H9 (cell line): Measurements from ENCODE around the gene C11orf21. TPM values are rescaled to one million over a fixed set of nuclear protein-coding genes. Genes with fewer than 3 reads are reported as not detected.

Experiments used
- DNase-seq: peaks from one replicate; pipeline ENCODE4 v3.0.0-alpha.2; 2017
- H2AFZ ChIP-seq: one replicate; pipeline ENCODE4 v1.6.1; 2013; ENCODE audit warnings: mild to moderate bottlenecking, low read length, control low read depth, moderate library complexity
- H2AK5ac ChIP-seq: 2 replicates; pipeline ENCODE4 v1.6.1; 2013; ENCODE audit warnings: low read length, control low read depth, mixed read lengths; ENCODE audit not compliant: insufficient read length
- H2BK120ac ChIP-seq: one replicate; pipeline ENCODE4 v1.6.1; 2013; ENCODE audit warnings: low read depth, mild to moderate bottlenecking, low read length, control low read depth, inconsistent platforms; ENCODE audit not compliant: poor library complexity, severe bottlenecking
- H2BK12ac ChIP-seq: 2 replicates; pipeline ENCODE4 v1.6.1; 2013; ENCODE audit warnings: low read length, control low read depth, mixed read lengths, low read depth; ENCODE audit not compliant: insufficient read length
- H2BK15ac ChIP-seq: 2 replicates; pipeline ENCODE4 v1.6.1; 2013; ENCODE audit warnings: low read depth, low read length, control low read depth
- H2BK20ac ChIP-seq: one replicate; pipeline ENCODE4 v1.6.1; 2013; ENCODE audit warnings: low read depth, mild to moderate bottlenecking, low read length, control low read depth, inconsistent platforms; ENCODE audit not compliant: poor library complexity, severe bottlenecking
- H2BK5ac ChIP-seq: 2 replicates; pipeline ENCODE4 v1.6.1; 2013; ENCODE audit warnings: low read length, control low read depth, mixed read lengths; ENCODE audit not compliant: insufficient read length
- H3K14ac ChIP-seq: 2 replicates; pipeline ENCODE4 v1.6.1; 2013; ENCODE audit warnings: low read length, control low read depth; ENCODE audit not compliant: insufficient read depth
- H3K18ac ChIP-seq: 2 replicates; pipeline ENCODE4 v1.6.1; 2013; ENCODE audit warnings: low read depth, mild to moderate bottlenecking, mixed read lengths, low read length, control low read depth; ENCODE audit not compliant: insufficient read length
- H3K23ac ChIP-seq: 2 replicates; pipeline ENCODE4 v1.6.1; 2013; ENCODE audit warnings: low read length, control low read depth, mixed read lengths, low read depth; ENCODE audit not compliant: insufficient read length
- H3K23me2 ChIP-seq: 2 replicates; pipeline ENCODE4 v1.6.1; 2013; ENCODE audit warnings: low read depth, mild to moderate bottlenecking, mixed read lengths, low read length, control low read depth; ENCODE audit not compliant: insufficient read length, poor library complexity, severe bottlenecking
- H3K27ac ChIP-seq: 2 replicates; pipeline ENCODE4 v1.5.1; 2013; ENCODE audit warnings: low read length, control low read depth, mixed read lengths, low read depth; ENCODE audit not compliant: insufficient read length
- H3K27me3 ChIP-seq: 2 replicates; pipeline ENCODE4 v1.6.1; 2013; ENCODE audit warnings: low read length, control low read depth, inconsistent platforms; ENCODE audit not compliant: insufficient read depth
- H3K4ac ChIP-seq: 2 replicates; pipeline ENCODE4 v1.6.1; 2013; ENCODE audit warnings: low read depth, mild to moderate bottlenecking, control low read depth, inconsistent platforms, low read length, moderate library complexity
- H3K4me1 ChIP-seq: 2 replicates; pipeline ENCODE4 v1.6.1; 2013; ENCODE audit warnings: low read length, control low read depth, inconsistent platforms; ENCODE audit not compliant: insufficient read depth
- H3K4me2 ChIP-seq: 2 replicates; pipeline ENCODE4 v1.6.1; 2013; ENCODE audit warnings: low read length, control low read depth, mixed read lengths; ENCODE audit not compliant: insufficient read length, insufficient read depth
- H3K56ac ChIP-seq: 2 replicates; pipeline ENCODE4 v1.6.1; 2013; ENCODE audit warnings: low read depth, mild to moderate bottlenecking, mixed read lengths, low read length, control low read depth; ENCODE audit not compliant: insufficient read length
- H3K79me1 ChIP-seq: 2 replicates; pipeline ENCODE4 v1.6.1; 2013; ENCODE audit warnings: low read depth, mild to moderate bottlenecking, moderate library complexity, low read length, control low read depth, inconsistent platforms; ENCODE audit not compliant: insufficient read depth, poor library complexity, severe bottlenecking
- H3K79me2 ChIP-seq: 2 replicates; pipeline ENCODE4 v1.6.1; 2013; ENCODE audit warnings: low read length, control low read depth, inconsistent platforms; ENCODE audit not compliant: insufficient read depth
- H3K9ac ChIP-seq: 2 replicates; pipeline ENCODE4 v1.6.1; 2013; ENCODE audit warnings: low read length, control low read depth, mixed read lengths; ENCODE audit not compliant: insufficient read length; ENCODE audit errors: extremely low read depth
- H3K9me3 ChIP-seq: one replicate; pipeline ENCODE4 v1.6.1; 2013; ENCODE audit warnings: low read depth, low read length, inconsistent platforms; ENCODE audit not compliant: control insufficient read depth
- H3T11ph ChIP-seq: one replicate; pipeline ENCODE4 v1.6.1; 2013; ENCODE audit warnings: mild to moderate bottlenecking, low read length, control low read depth, inconsistent platforms
- H4K20me1 ChIP-seq: one replicate; pipeline ENCODE4 v1.6.1; 2013; ENCODE audit not compliant: control insufficient read depth, insufficient read length, insufficient read depth
- H4K5ac ChIP-seq: 2 replicates; pipeline ENCODE4 v1.6.1; 2013; ENCODE audit warnings: low read depth, mild to moderate bottlenecking, mixed read lengths, low read length, control low read depth; ENCODE audit not compliant: insufficient read length
- H4K8ac ChIP-seq: replicated peaks from 2 replicates; pipeline ENCODE4 v1.6.1; 2013; ENCODE audit warnings: low read length, control low read depth, mixed read lengths, low read depth; ENCODE audit not compliant: insufficient read length
- H4K91ac ChIP-seq: 2 replicates; pipeline ENCODE4 v1.6.1; 2013; ENCODE audit warnings: low read depth, mild to moderate bottlenecking, moderate library complexity, mixed read lengths, low read length, control low read depth; ENCODE audit not compliant: insufficient read length
- H3K27ac Mint-ChIP-seq, 3 experiments: 2 replicates in 2 of 3; 3 replicates in 1 of 3; pipeline ENCODE4 v1.8.0; 2020 to 2021; ENCODE audit warnings: mixed read lengths in 3 of 3, mild to moderate bottlenecking in 1 of 3, moderate library complexity in 1 of 3
- H3K27me3 Mint-ChIP-seq: 2 replicates; pipeline ENCODE4 v1.8.0; 2021; ENCODE audit warnings: low read depth, mild to moderate bottlenecking, moderate library complexity, mixed read lengths
- H3K36me3 Mint-ChIP-seq, 3 experiments: 2 replicates in 2 of 3; 3 replicates in 1 of 3; pipeline ENCODE4 v1.8.0; 2020 to 2021; ENCODE audit warnings: low read depth in 3 of 3, mixed read lengths in 3 of 3; ENCODE audit not compliant: insufficient read depth in 1 of 3
- H3K4me1 Mint-ChIP-seq, 2 experiments: 2 replicates each; pipeline ENCODE4 v1.8.0; 2020; ENCODE audit warnings: mixed read lengths in 2 of 2
- H3K4me3 Mint-ChIP-seq, 2 experiments: 2 replicates in 1 of 2; 3 replicates in 1 of 2; pipeline ENCODE4 v1.8.0; 2020 to 2021; ENCODE audit warnings: mild to moderate bottlenecking in 2 of 2, mixed read lengths in 2 of 2, moderate library complexity in 1 of 2
- H3K9me3 Mint-ChIP-seq, 2 experiments: 2 replicates in 1 of 2; 3 replicates in 1 of 2; pipeline ENCODE4 v1.8.0; 2020; ENCODE audit warnings: mild to moderate bottlenecking in 2 of 2, mixed read lengths in 2 of 2, moderate library complexity in 1 of 2
- CTCF ChIP-seq: fragments of 200-600 bp; sonication (generic); conservative IDR thresholded peaks from 3 replicates; pipeline ENCODE4 v1.8.0; 2021; ENCODE audit warnings: antibody characterized with exemption, mild to moderate bottlenecking
- WGBS: extraction: QIAGEN DNeasy Blood & Tissue Kit; methylation state at CpG from one replicate; pipeline ENCODE4 v1.1.7; 2013; ENCODE audit warnings: missing lambda C conversion rate, low lambda C conversion rate, mixed read lengths; ENCODE audit not compliant: insufficient read length; ENCODE audit errors: extremely low coverage; 5-methylcytosine and 5-hydroxymethylcytosine counted together
- total RNA-seq: library from RNA; stranded (reverse); gene quantifications from 2 replicates; pipeline ENCODE4 v1.2.1, GENCODE V29; 2021

C11orf21 gene
- total RNA-seq, 1 experiment from 2014 or later = not detected

GRCh38 chr11:2248242-2248641, 53.5 kb downstream of the C11orf21 start:
- no peaks in the 10 kb centered on the region for H3K79me2 ChIP-seq
- H4K8ac ChIP-seq = no peak overlapping the region
- no peak overlapping the region for H2AFZ ChIP-seq
- H3K23me2 ChIP-seq = peaks cover 2% of the 10 kb centered on the region
- H3K56ac ChIP-seq = no peak overlapping the region
- WGBS = no CpG with 5 or more reads among the region's 11 CpGs
- no peak overlapping the region for H2BK15ac ChIP-seq
- Mint-ChIP-seq H3K4me3 (no peak overlapping the region), H3K27ac (no peak overlapping the region), H3K4me1 (no peaks in the 10 kb centered on the region), H3K27me3 (peaks cover 71% of the 10 kb centered on the region), H3K36me3 (no peaks in the 10 kb centered on the region; a peak in 1 of 7 replicates), H3K9me3 (peaks cover 0 to 7% of the 10 kb centered on the region in 2 experiments; a peak in 2 of 5 replicates)
- TF ChIP-seq CTCF = no peak
- no peak overlapping the region for H3K4me2 ChIP-seq
- H3K4ac ChIP-seq = no peak overlapping the region
- no peak overlapping the region for H3T11ph ChIP-seq
- H4K91ac ChIP-seq = no peak overlapping the region
- no peak overlapping the region for H2BK12ac ChIP-seq
- H2BK5ac ChIP-seq = no peak overlapping the region
- no peaks in the 10 kb centered on the region for H3K4me1 ChIP-seq
- H2BK20ac ChIP-seq = no peak overlapping the region
- no peak overlapping the region for H2BK120ac ChIP-seq
- H3K27ac ChIP-seq = no peak overlapping the region
- no peak for DNase-seq
- H3K9ac ChIP-seq = no peak overlapping the region
- no peaks in the 10 kb centered on the region for H3K9me3 ChIP-seq
- peaks cover 3% of the 10 kb centered on the region; the same call in 1 of the 2 replicates for H3K27me3 ChIP-seq
- H3K14ac ChIP-seq = no peak overlapping the region
- no peak overlapping the region for H2AK5ac ChIP-seq
- no peak overlapping the region for H4K5ac ChIP-seq
- no peaks in the 10 kb centered on the region for H4K20me1 ChIP-seq
- no peaks in the 10 kb centered on the region for H3K79me1 ChIP-seq
- no peak overlapping the region for H3K18ac ChIP-seq
- no peak overlapping the region for H3K23ac ChIP-seq
